H1 (cell line): ENCODE data around the gene C2CD4B. TPM values are rescaled to one million over a fixed set of nuclear protein-coding genes. Genes with fewer than 3 reads are reported as not detected.

Experiments used
- CTCF ChIA-PET: fragments of 300-600 bp; sonication (Branson Sonifier 250); formaldehyde crosslinking; loops from one replicate; lab custom pipeline; 2021; ENCODE audit not compliant: partially characterized antibody; lab: Charles Lee
- POLR2A ChIA-PET: fragments of 300-600 bp; sonication (Branson Sonifier 250); formaldehyde crosslinking; loops from one replicate; lab custom pipeline; 2021; ENCODE audit warnings: inconsistent platforms; ENCODE audit not compliant: partially characterized antibody; lab: Charles Lee
- DNase-seq, 2 experiments: peaks; one replicate each; pipeline versions ENCODE4 v3.0.0 to v3.0.0-alpha.2; 2010 to 2022; ENCODE audit warnings: low spot score in 2 of 2, low read depth in 1 of 2, mixed read lengths in 1 of 2
- FAIRE-seq: peaks from 2 replicates; lab custom pipeline; 2011; peaks lifted over from hg19 to GRCh38; lab: Jason Lieb, UNC
- H2AFZ ChIP-seq: 2 replicates; pipeline ENCODE4 v1.8.1; 2012; ENCODE audit warnings: low read length, inconsistent platforms
- H2AK5ac ChIP-seq: 2 replicates; pipeline ENCODE4 v1.6.1; 2013; ENCODE audit warnings: low read depth, low read length
- H2BK120ac ChIP-seq: replicated peaks from 2 replicates; pipeline ENCODE3; 2013; ENCODE audit warnings: low read depth, low read length, inconsistent platforms
- H2BK12ac ChIP-seq: 2 replicates; pipeline ENCODE4 v1.6.1; 2013; ENCODE audit warnings: low read depth, low read length
- H2BK15ac ChIP-seq: 2 replicates; pipeline ENCODE4 v1.6.1; 2013; ENCODE audit warnings: low read length
- H2BK20ac ChIP-seq: 2 replicates; pipeline ENCODE4 v1.6.1; 2013; ENCODE audit warnings: low read length
- H2BK5ac ChIP-seq: 2 replicates; pipeline ENCODE4 v1.6.1; 2013; ENCODE audit warnings: low read depth, low read length
- H3K14ac ChIP-seq: 2 replicates; pipeline ENCODE4 v1.6.1; 2013; ENCODE audit warnings: inconsistent platforms; ENCODE audit not compliant: insufficient read length
- H3K18ac ChIP-seq: 2 replicates; pipeline ENCODE4 v1.6.1; 2013; ENCODE audit warnings: low read length; ENCODE audit errors: extremely low read depth
- H3K23ac ChIP-seq: 2 replicates; pipeline ENCODE4 v1.6.1; 2013; ENCODE audit warnings: inconsistent platforms; ENCODE audit not compliant: insufficient read length
- H3K23me2 ChIP-seq: 2 replicates; pipeline ENCODE4 v1.6.1; 2013; ENCODE audit warnings: low read depth, low read length
- H3K27ac ChIP-seq: 2 replicates; pipeline ENCODE4 v1.6.1; 2011; ENCODE audit warnings: low read depth, low read length, inconsistent platforms
- H3K27me3 ChIP-seq, 4 experiments: replicated peaks in 1 of 4; 1 replicate in 1 of 4; 2 replicates in 3 of 4; pipeline versions ENCODE4 v1.6.1 to v1.8.1; 2011 to 2013; ENCODE audit warnings: low read length in 3 of 4, mild to moderate bottlenecking in 3 of 4, inconsistent platforms in 2 of 4, mixed read lengths in 2 of 4, moderate library complexity in 1 of 4; ENCODE audit not compliant: control insufficient read depth in 3 of 4, insufficient read depth in 3 of 4; ENCODE audit errors: extremely low read depth in 1 of 4
- H3K36me3 ChIP-seq, 4 experiments: 2 replicates each; pipeline versions ENCODE4 v1.6.1 to v1.8.1; 2011 to 2013; ENCODE audit warnings: mild to moderate bottlenecking in 4 of 4, low read length in 3 of 4, moderate library complexity in 2 of 4, control low read depth in 1 of 4, inconsistent platforms in 1 of 4; ENCODE audit not compliant: insufficient read depth in 4 of 4, control insufficient read depth in 2 of 4
- H3K4ac ChIP-seq: replicated peaks from 2 replicates; pipeline ENCODE3; 2013; ENCODE audit warnings: low read length, low read depth, mixed read lengths, inconsistent platforms; ENCODE audit not compliant: insufficient read length
- H3K4me1 ChIP-seq, 4 experiments: replicated peaks in 1 of 4; 1 replicate in 1 of 4; 2 replicates in 3 of 4; pipeline versions ENCODE4 v1.6.1 to v1.8.1; 2011 to 2013; ENCODE audit warnings: low read length in 3 of 4, inconsistent platforms in 2 of 4, mixed read lengths in 1 of 4; ENCODE audit not compliant: insufficient read depth in 4 of 4, control insufficient read depth in 3 of 4
- H3K4me2 ChIP-seq, 2 experiments: 2 replicates each; pipeline versions ENCODE4 v1.6.1 to v1.8.1; 2011 to 2013; ENCODE audit warnings: low read depth in 2 of 2, low read length in 2 of 2, control low read depth in 1 of 2, inconsistent platforms in 1 of 2, mild to moderate bottlenecking in 1 of 2; ENCODE audit not compliant: insufficient read depth in 1 of 2
- H3K4me3 ChIP-seq, 4 experiments: fragments of 200-600, 300-600 bp in 1 of 4; sonication (generic), shearing (Covaris generic), sonication (Bioruptor Twin) in 1 of 4; 2 replicates each; pipeline versions ENCODE4 v1.5.1 to v1.8.1; 2011 to 2016; ENCODE audit warnings: low read length in 4 of 4, low read depth in 3 of 4, control low read depth in 2 of 4, inconsistent platforms in 2 of 4, mild to moderate bottlenecking in 2 of 4, mixed read lengths in 1 of 4, moderate library complexity in 1 of 4; ENCODE audit not compliant: insufficient read depth in 2 of 4; ENCODE audit errors: extremely low read depth in 1 of 4
- H3K56ac ChIP-seq: replicated peaks from 2 replicates; pipeline ENCODE3; 2013; ENCODE audit warnings: low read depth, mild to moderate bottlenecking, mixed read lengths, low read length, inconsistent platforms; ENCODE audit not compliant: insufficient read length
- H3K79me1 ChIP-seq: 2 replicates; pipeline ENCODE4 v1.6.1; 2013; ENCODE audit warnings: low read depth, low read length, control low read depth
- H3K79me2 ChIP-seq, 2 experiments: 2 replicates each; pipeline versions ENCODE4 v1.6.1 to v1.8.1; 2012 to 2013; ENCODE audit warnings: low read length in 2 of 2, mild to moderate bottlenecking in 2 of 2, inconsistent platforms in 1 of 2; ENCODE audit not compliant: insufficient read depth in 2 of 2, control insufficient read depth in 1 of 2
- H3K9ac ChIP-seq, 4 experiments: replicated peaks in 1 of 4; 1 replicate in 1 of 4; 2 replicates in 3 of 4; pipeline versions ENCODE4 v1.6.1 to v1.8.1; 2011 to 2013; ENCODE audit warnings: low read depth in 3 of 4, low read length in 3 of 4, control low read depth in 2 of 4, mild to moderate bottlenecking in 2 of 4, moderate library complexity in 2 of 4, inconsistent platforms in 1 of 4; ENCODE audit errors: extremely low read depth in 1 of 4
- H3K9me3 ChIP-seq, 2 experiments: 2 replicates each; pipeline versions ENCODE4 v1.6.1 to v1.8.1; 2012 to 2013; ENCODE audit warnings: mild to moderate bottlenecking in 2 of 2, moderate library complexity in 2 of 2, control low read depth in 1 of 2, inconsistent platforms in 1 of 2, low read depth in 1 of 2, low read length in 1 of 2, mixed read lengths in 1 of 2; ENCODE audit not compliant: insufficient read depth in 2 of 2
- H4K20me1 ChIP-seq, 2 experiments: replicated peaks in 1 of 2; 2 replicates each; pipeline versions ENCODE3 to v1.8.1; 2011 to 2013; ENCODE audit warnings: inconsistent platforms in 2 of 2, low read length in 2 of 2, mild to moderate bottlenecking in 1 of 2; ENCODE audit not compliant: insufficient read depth in 2 of 2, control insufficient read depth in 1 of 2
- H4K5ac ChIP-seq: 2 replicates; pipeline ENCODE4 v1.6.1; 2013; ENCODE audit warnings: low read length, low read depth, mixed read lengths, inconsistent platforms; ENCODE audit not compliant: insufficient read length
- H4K8ac ChIP-seq: 2 replicates; pipeline ENCODE4 v1.8.0; 2013; ENCODE audit warnings: mild to moderate bottlenecking, moderate library complexity, low read length, inconsistent platforms; ENCODE audit not compliant: insufficient read depth; ENCODE audit errors: extremely low read depth
- H4K91ac ChIP-seq: replicated peaks from 2 replicates; pipeline ENCODE3; 2013; ENCODE audit warnings: low read length, mixed read lengths, inconsistent platforms; ENCODE audit not compliant: insufficient read length
- ATF3 ChIP-seq: IDR thresholded peaks from 2 replicates; pipeline ENCODE4 v1.6.1; 2011; ENCODE audit warnings: low read depth, mild to moderate bottlenecking, low read length; ENCODE audit not compliant: insufficient read depth
- CHD2 ChIP-seq: IDR thresholded peaks from 2 replicates; pipeline ENCODE4 v1.6.1; 2012; ENCODE audit warnings: low read length, improper control_type of control experiment
- RFX5 ChIP-seq: IDR thresholded peaks from 2 replicates; pipeline ENCODE4 v1.6.1; 2011; ENCODE audit warnings: low read depth, low read length, improper control_type of control experiment, borderline replicate concordance
- RNF2 ChIP-seq: fragments of 200-900, 300-1000 bp; sonication (generic); IDR thresholded peaks from 2 replicates; pipeline ENCODE4 v1.7.1; 2016; ENCODE audit warnings: borderline replicate concordance, low read depth, mild to moderate bottlenecking, antibody characterized with exemption, low read length; ENCODE audit not compliant: poor library complexity, severe bottlenecking; ENCODE audit errors: missing control alignments
- WGBS, 2 experiments: shearing (Covaris generic) in 1 of 2; methylation state at CpG; one replicate each; pipeline versions ENCODE4 v1.1.6 to v1.1.7; 2013 to 2015; ENCODE audit warnings: low lambda C conversion rate in 2 of 2, mixed read lengths in 2 of 2, inconsistent platforms in 1 of 2, low coverage in 1 of 2, missing lambda C conversion rate in 1 of 2; ENCODE audit not compliant: insufficient replicate concordance in 2 of 2, insufficient coverage in 1 of 2, insufficient read length in 1 of 2; ENCODE audit errors: extremely low coverage in 1 of 2, missing lambda C conversion rate in 1 of 2; 5-methylcytosine and 5-hydroxymethylcytosine counted together
- polyA plus RNA-seq, 7 experiments: library from polyadenylated mRNA; depleted of rRNA in 3 of 7; stranded (reverse) in 5 of 7; unstranded in 2 of 7; fragments of >200 nt in 5 of 7; fragments of 200-250 nt in 2 of 7; gene quantifications; 1 replicate in 5 of 7; 2 replicates in 1 of 7; 4 replicates in 1 of 7; pipeline versions ENCODE4 v1.2.1 to v1.2.3, GENCODE V29; 2011 to 2013; ENCODE audit warnings: missing spikeins in 2 of 7, mixed read lengths in 2 of 7
- total RNA-seq: library from RNA; stranded (reverse); fragmentation: NEBNext Ultra II Directional; extraction: Animal tissue kit (Norgen Biotek cat#: 25700); gene quantifications from 2 replicates; pipeline ENCODE4 v1.2.1, GENCODE V29; 2021
- TF ChIP-seq, protein P1 (sequence below): IDR thresholded peaks from 2 replicates; pipeline ENCODE4 v1.6.1; 2011; ENCODE audit warnings: low read length, improper control_type of control experiment

C2CD4B gene
- total and polyA plus RNA-seq, 2 of the 8 experiments (the other 6 are each of a cell fraction or from before 2014, with no cell fraction given): 0.12 to 0.73 TPM

- Histone ChIP-seq H3K4ac (no peak overlapping the region), H3K27me3 (no peaks in the 10 kb centered on the region), H3K27ac (no peak overlapping the region), H4K20me1 (no peaks in the 10 kb centered on the region), H3K9me3 (no peaks in the 10 kb centered on the region), H3K4me2 (no peak overlapping the region), H2BK15ac (no peak overlapping the region), H3K14ac (no peak overlapping the region), H3K4me1 (peaks cover 0 to 3% (median 0%) of the 10 kb centered on the region in 4 experiments; a peak in 1 of 7 replicates), H2BK12ac (no peak overlapping the region), H2BK120ac (no peak overlapping the region), H3K56ac (no peak overlapping the region), H4K5ac (no peak overlapping the region), H4K91ac (no peak overlapping the region), H2AFZ (no peak overlapping the region), H3K23ac (no peak overlapping the region), H3K79me1 (no peaks in the 10 kb centered on the region), H3K79me2 (no peaks in the 10 kb centered on the region), H3K18ac (no peak overlapping the region), H3K4me3 (no peak overlapping the region), H4K8ac (no peak overlapping the region), H3K23me2 (no peaks in the 10 kb centered on the region), H3K36me3 (no peaks in the 10 kb centered on the region), H2BK20ac (no peak overlapping the region), H2AK5ac (no peak overlapping the region), H3K9ac (no peak overlapping the region), H2BK5ac (no peak overlapping the region)
- POLR2A ChIA-PET: no interaction called here
- 90% methylated on average over 1 of the region's 1 CpG; no CpG with 5 or more reads in 1 of the 2 experiments for WGBS, 2 experiments
- CTCF ChIA-PET: no interaction called here
- FAIRE-seq (no peak), DNase-seq (no peak)
- TF ChIP-seq RFX5 (no peak), ATF3 (no peak), RNF2 (no peak), CHD2 (no peak)
- TF ChIP-seq, protein P1, sequence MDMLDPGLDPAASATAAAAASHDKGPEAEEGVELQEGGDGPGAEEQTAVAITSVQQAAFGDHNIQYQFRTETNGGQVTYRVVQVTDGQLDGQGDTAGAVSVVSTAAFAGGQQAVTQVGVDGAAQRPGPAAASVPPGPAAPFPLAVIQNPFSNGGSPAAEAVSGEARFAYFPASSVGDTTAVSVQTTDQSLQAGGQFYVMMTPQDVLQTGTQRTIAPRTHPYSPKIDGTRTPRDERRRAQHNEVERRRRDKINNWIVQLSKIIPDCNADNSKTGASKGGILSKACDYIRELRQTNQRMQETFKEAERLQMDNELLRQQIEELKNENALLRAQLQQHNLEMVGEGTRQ: no peak
Observed at GRCh38 chr15:62115847-62116246, 49.2 kb downstream of the C2CD4B start.
